Glutamatergic neuron (in vitro differentiated cells): Measurements from ENCODE around the gene SLC9C2. TPM values are rescaled to one million over a fixed set of nuclear protein-coding genes. Genes with fewer than 3 reads are reported as not detected.

Experiments
- DNase-seq: peaks from one replicate; pipeline ENCODE4 v3.0.0; 2022
- H3K27ac Mint-ChIP-seq: one replicate; pipeline ENCODE4 v1.8.0; 2020; ENCODE audit warnings: mild to moderate bottlenecking, mixed read lengths, inconsistent platforms; ENCODE audit not compliant: unreplicated experiment
- H3K27me3 Mint-ChIP-seq: one replicate; pipeline ENCODE4 v1.8.0; 2020; ENCODE audit warnings: mild to moderate bottlenecking, moderate library complexity, mixed read lengths, inconsistent platforms; ENCODE audit not compliant: unreplicated experiment
- H3K36me3 Mint-ChIP-seq: one replicate; pipeline ENCODE4 v1.8.0; 2020; ENCODE audit warnings: mild to moderate bottlenecking, mixed read lengths, inconsistent platforms; ENCODE audit not compliant: unreplicated experiment
- H3K4me1 Mint-ChIP-seq: one replicate; pipeline ENCODE4 v1.8.0; 2020; ENCODE audit warnings: mild to moderate bottlenecking, low read depth, mixed read lengths, inconsistent platforms; ENCODE audit not compliant: unreplicated experiment
- H3K4me3 Mint-ChIP-seq: one replicate; pipeline ENCODE4 v1.8.0; 2020; ENCODE audit warnings: mild to moderate bottlenecking, mixed read lengths, inconsistent platforms; ENCODE audit not compliant: unreplicated experiment
- H3K9me3 Mint-ChIP-seq: one replicate; pipeline ENCODE4 v1.8.0; 2020; ENCODE audit warnings: mild to moderate bottlenecking, moderate library complexity, mixed read lengths, inconsistent platforms; ENCODE audit not compliant: unreplicated experiment
- CTCF ChIP-seq: fragments of 200-600 bp; sonication (generic); IDR thresholded peaks from one replicate; pipeline ENCODE4 v1.5.0; 2021; ENCODE audit not compliant: partially characterized antibody, unreplicated experiment
- total RNA-seq: library from RNA; stranded (reverse); fragmentation: NEBNext Ultra II Directional; extraction: Animal tissue kit (Norgen Biotek cat#: 25700); gene quantifications from one replicate; pipeline ENCODE4 v1.2.1, GENCODE V29; 2021; ENCODE audit not compliant: unreplicated experiment

The SLC9C2 gene
- total RNA-seq, 1 donor from 2014 or later: 0.98 TPM

- Mint-ChIP-seq H3K36me3 (no peaks in the 10 kb centered on the region), H3K27ac (no peak overlapping the region), H3K27me3 (peaks cover 2% of the 10 kb centered on the region), H3K4me1 (peaks cover 4% of the 10 kb centered on the region), H3K9me3 (no peaks in the 10 kb centered on the region), H3K4me3 (no peak overlapping the region)
- no peak for DNase-seq
- TF ChIP-seq CTCF: no peak
Measured at GRCh38 chr1:173562813-173563212, 40.1 kb downstream of the SLC9C2 start.

GRCh38 chr1:173561263-173561662, 41.6 kb downstream of the SLC9C2 start:
- DNase-seq: no peak
- no peak for TF ChIP-seq CTCF
- Mint-ChIP-seq H3K36me3 (no peaks in the 10 kb centered on the region), H3K9me3 (no peaks in the 10 kb centered on the region), H3K27me3 (peaks cover 2% of the 10 kb centered on the region), H3K4me1 (peaks cover 4% of the 10 kb centered on the region), H3K27ac (no peak overlapping the region), H3K4me3 (no peak overlapping the region)

- peaks cover 4% of the 10 kb centered on the region for H3K4me1 Mint-ChIP-seq
Measured at GRCh38 chr1:173560285-173560880, 42.5 kb downstream of the SLC9C2 start.

GRCh38 chr1:173555651-173556305, 47.1 kb downstream of the SLC9C2 start:
- Mint-ChIP-seq H3K9me3 (no peaks in the 10 kb centered on the region), H3K4me3 (no peak overlapping the region), H3K27ac (no peak overlapping the region), H3K27me3 (no peaks in the 10 kb centered on the region), H3K36me3 (no peaks in the 10 kb centered on the region), H3K4me1 (peaks cover 4% of the 10 kb centered on the region)
- TF ChIP-seq CTCF: no peak
- DNase-seq: no peak

More at GRCh38 chr1:173560285-173560880, 42.5 kb downstream of the SLC9C2 start:
- no peak overlapping the region for H3K27ac Mint-ChIP-seq
- no peaks in the 10 kb centered on the region for H3K9me3 Mint-ChIP-seq
- no peaks in the 10 kb centered on the region for H3K36me3 Mint-ChIP-seq
- peaks cover 2% of the 10 kb centered on the region for H3K27me3 Mint-ChIP-seq
- no peak overlapping the region for H3K4me3 Mint-ChIP-seq
- no peak for TF ChIP-seq CTCF
- DNase-seq: no peak

- no peaks in the 10 kb centered on the region for H3K36me3 Mint-ChIP-seq
- no peak for TF ChIP-seq CTCF
- no peak for DNase-seq
- H3K4me3 Mint-ChIP-seq: no peak overlapping the region
- no peaks in the 10 kb centered on the region for H3K9me3 Mint-ChIP-seq
- no peaks in the 10 kb centered on the region for H3K27me3 Mint-ChIP-seq
- no peak overlapping the region for H3K27ac Mint-ChIP-seq
- H3K4me1 Mint-ChIP-seq: no peaks in the 10 kb centered on the region
Measured at GRCh38 chr1:173554541-173555250, 48.2 kb downstream of the SLC9C2 start.
